Endothelial cell of coronary artery (primary cell): ENCODE results near the gene AGRN. TPM values are rescaled to one million over a fixed set of nuclear protein-coding genes. Genes with fewer than 3 reads are reported as not detected.

Experiments used
- total RNA-seq: library from RNA; depleted of rRNA; stranded (reverse); fragments of >200 nt; gene quantifications from 2 replicates; pipeline ENCODE4 v1.2.3, GENCODE V29; 2014

Gene AGRN
- total RNA-seq: 79.1 and 125 TPM in 2 replicates

DNA sequence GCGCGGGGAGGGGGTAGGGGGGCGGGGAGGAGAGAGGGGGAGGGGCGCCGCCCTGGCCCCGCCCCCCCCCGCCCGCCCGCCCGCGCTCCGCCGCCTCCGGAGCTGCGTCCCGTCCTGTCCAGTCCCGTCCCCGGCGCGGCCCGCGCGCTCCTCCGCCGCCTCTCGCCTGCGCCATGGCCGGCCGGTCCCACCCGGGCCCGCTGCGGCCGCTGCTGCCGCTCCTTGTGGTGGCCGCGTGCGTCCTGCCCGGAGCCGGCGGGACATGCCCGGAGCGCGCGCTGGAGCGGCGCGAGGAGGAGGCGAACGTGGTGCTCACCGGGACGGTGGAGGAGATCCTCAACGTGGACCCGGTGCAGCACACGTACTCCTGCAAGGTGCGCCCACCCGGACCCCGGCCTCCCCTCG lies at the start of gene AGRN:
TSS of gene AGRN (plus strand) at position 121 of the 405 bp plus-strand sequence. CDS start at position 174, 53 bp downstream.

DNA sequence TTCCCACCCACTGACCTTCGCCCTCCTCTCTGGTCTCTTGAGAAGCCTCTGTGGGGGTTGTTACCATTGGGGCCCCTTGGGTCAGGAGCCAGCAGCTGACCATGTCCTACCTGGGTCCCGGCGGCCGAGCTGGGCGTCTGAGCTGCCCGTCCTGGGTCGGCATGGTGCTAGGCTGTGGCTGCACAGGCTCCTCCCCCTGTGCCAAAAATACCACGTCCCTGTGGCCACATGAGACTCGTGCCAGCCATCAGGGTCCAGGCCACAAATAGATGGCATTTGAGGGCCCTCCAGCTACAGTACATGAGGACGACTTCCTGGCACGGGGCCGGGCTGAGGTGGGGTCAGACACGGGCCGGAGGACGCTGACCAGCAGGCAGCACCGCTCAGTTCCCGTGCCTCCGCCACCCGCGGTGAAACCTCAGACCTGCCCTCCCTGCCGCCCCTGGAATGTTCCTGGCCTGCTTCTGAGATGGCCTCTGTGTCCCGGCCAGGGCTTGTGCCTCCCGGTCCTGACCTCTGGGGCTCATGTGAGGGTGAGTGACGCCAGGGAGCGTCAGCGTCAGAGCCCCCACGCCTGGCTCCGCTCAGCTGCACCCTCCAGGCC lies 37.9 kb upstream of the AGRN start, which contains the start of gene PERM1:
TSS of gene PERM1 (minus strand) at position 139 of the 604 bp plus-strand sequence. CDS start 1,064 bp downstream, outside the sequence.

DNA sequence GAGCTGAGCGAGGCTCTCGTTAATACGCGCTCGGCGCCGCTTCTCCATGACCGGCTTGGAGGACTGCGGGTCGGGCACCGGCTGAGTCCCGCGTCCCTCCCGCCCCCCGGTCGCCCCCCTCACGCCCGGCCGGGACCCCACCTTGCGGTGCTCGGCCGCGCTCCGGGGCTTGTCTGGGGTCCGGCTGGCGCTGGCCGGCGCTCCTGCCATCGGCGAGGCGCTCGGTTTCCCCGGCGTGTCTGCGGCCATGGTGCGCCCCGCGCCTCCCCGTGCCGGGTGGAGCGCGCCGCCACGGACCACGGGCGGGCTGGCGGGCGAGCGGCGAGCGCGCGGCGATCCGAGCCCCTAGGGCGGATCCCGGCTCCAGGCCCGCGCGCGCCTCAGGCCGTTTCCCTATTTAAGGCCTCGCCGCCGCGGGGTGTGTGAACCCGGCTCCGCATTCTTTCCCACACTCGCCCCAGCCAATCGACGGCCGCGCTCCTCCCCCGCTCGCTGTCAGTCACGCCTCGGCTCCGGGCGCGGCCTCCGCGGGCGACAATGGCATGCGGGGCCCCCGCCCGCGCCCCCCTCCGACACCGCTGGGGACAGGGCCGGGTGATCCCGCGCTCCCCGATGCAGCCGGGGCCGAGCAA lies 20.1 kb upstream of the AGRN start, which contains the start of gene HES4:
TSS of gene HES4 (minus strand) at position 373 of the 632 bp plus-strand sequence. CDS start at position 249, 124 bp downstream.

DNA sequence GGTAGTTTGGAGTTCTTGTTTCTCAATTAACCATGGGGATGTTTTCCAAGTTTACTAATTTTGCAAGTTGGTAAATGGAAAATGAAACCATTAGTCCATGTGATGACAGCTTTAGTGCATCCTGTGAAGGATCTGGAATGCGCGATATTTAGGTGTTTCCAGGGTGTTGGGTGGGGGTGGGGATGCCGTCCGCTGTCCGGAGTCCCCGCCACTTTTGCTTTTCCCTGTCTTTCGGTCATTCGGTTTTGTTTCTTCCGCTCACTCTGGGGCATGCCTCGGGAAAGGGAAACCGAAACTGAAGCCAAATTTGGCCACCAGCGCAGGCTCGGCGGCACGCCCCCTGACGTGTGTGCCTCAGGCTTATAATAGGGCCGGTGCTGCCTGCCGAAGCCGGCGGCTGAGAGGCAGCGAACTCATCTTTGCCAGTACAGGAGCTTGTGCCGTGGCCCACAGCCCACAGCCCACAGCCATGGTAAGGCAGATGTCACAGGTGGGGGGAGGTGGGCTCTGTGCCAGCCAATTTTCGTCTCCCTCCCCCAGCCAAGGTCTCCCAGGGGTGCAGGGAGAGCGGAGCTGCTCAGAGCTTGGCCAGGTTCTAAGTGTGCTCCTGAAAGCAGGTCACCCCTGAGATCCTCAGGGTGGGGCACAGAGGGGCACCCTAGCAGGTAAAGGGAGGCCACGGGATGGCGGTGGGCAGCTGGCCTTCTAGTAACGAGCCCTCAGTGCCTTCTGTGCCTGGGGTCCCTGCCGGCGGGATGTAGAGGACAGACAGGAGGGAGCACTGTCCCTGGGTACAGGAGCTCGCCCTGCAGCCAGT lies 6.6 kb upstream of the AGRN start, which contains the start of gene ISG15:
TSS of gene ISG15 (plus strand) at position 393 of the 817 bp plus-strand sequence. CDS start at position 470, 77 bp downstream.

DNA sequence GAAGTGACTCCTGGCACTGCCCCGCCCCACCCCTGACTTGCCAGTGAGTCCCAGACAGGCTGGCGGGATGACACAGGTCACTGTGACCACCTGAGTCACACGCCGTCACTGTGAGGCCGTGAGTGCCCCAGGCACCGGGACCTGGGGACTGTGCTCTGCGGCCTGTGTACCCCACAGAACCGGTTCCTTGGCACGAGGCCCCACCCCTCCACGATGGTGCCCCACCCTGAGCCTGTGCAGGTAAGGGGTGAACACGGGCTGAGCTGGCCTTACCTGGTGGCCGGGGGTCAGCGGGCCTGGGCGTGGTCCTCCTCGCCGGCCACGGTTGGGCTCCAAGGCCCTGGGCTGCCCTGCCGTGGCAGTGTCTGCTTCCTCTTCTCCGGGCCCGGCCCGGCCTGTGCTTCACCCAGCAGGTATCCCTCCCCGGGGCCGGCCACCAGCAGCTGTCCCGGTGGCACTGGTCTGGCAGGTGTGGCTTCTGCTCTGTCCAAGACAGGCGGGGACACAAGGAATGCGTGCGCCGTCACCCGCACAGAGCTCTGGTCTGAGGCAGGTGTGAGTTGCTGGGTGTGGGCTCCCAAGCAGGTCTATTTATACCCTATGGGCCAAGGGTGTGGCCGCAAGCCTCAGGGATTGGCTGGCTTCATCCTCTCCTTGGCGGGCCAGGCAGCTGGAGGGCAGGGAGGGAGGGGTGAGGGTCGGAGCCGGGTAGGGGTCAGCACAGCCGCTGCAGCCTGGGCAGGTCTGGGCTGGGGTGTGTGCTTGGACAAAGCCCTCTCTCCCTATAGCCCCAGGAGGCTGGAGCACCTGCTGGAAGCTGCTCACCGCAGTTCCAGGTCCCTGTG lies 54.0 kb downstream of the AGRN start, which contains the start of gene RNF223:
TSS of gene RNF223 (minus strand) at position 564 of the 845 bp plus-strand sequence. CDS start 1,740 bp downstream, outside the sequence.

Other genes with a start within 250 kb of the AGRN start
- gene SAMD11, start 96.2 kb upstream of the AGRN start, total RNA-seq: 0.66 TPM in 1 of 2 replicates, not detected in the other
- 102 and 118 TPM in 2 replicates for gene NOC2L, start 60.9 kb upstream of the AGRN start, total RNA-seq
- 4.9 and 10.8 TPM in 2 replicates for gene KLHL17, start 59.5 kb upstream of the AGRN start, total RNA-seq
- 0.19 and 0.36 TPM in 2 replicates for gene PLEKHN1, start 53.6 kb upstream of the AGRN start, total RNA-seq
- gene PERM1, start 38.0 kb upstream of the AGRN start, total RNA-seq: 0.09 TPM in 1 of 2 replicates, not detected in the other
- gene HES4, start 20.0 kb upstream of the AGRN start, total RNA-seq: 17.0 and 31.4 TPM in 2 replicates
- gene ISG15, start 6.6 kb upstream of the AGRN start, total RNA-seq: 135 and 185 TPM in 2 replicates
- gene RNF223, start 54.2 kb downstream of the AGRN start, total RNA-seq: not detected in 2 replicates
- 4.3 and 5.5 TPM in 2 replicates for gene C1orf159, start 96.0 kb downstream of the AGRN start, total RNA-seq
- not detected in 2 replicates for gene TTLL10, start 153.8 kb downstream of the AGRN start, total RNA-seq
- gene TNFRSF18, start 186.5 kb downstream of the AGRN start, total RNA-seq: 0.28 TPM in 1 of 2 replicates, not detected in the other
- gene TNFRSF4, start 194.0 kb downstream of the AGRN start, total RNA-seq: 0.63 and 1.6 TPM in 2 replicates
- gene SDF4, start 211.9 kb downstream of the AGRN start, total RNA-seq: 91.0 and 126 TPM in 2 replicates
- gene B3GALT6, start 212.1 kb downstream of the AGRN start, total RNA-seq: 23.4 and 30.0 TPM in 2 replicates
- 0.45 and 0.85 TPM in 2 replicates for gene C1QTNF12, start 226.6 kb downstream of the AGRN start, total RNA-seq